HFFc6 (cell line): Measurements from ENCODE around the gene RPS17. TPM values are rescaled to one million over a fixed set of nuclear protein-coding genes. Genes with fewer than 3 reads are reported as not detected.
A peak's percentile ranks its signal among the peaks of the same experiment; 100 is the strongest.

ENCODE experiments used
- DNase-seq: peaks from one replicate; pipeline ENCODE4 v3.0.0-alpha.2; 2018
- H3K27ac Mint-ChIP-seq: 2 replicates; pipeline ENCODE4 v1.8.0; 2020; ENCODE audit warnings: mild to moderate bottlenecking, mixed read lengths
- H3K27me3 Mint-ChIP-seq: 2 replicates; pipeline ENCODE4 v1.8.0; 2021; ENCODE audit warnings: mild to moderate bottlenecking, moderate library complexity, mixed read lengths; ENCODE audit not compliant: insufficient read depth
- H3K36me3 Mint-ChIP-seq: 2 replicates; pipeline ENCODE4 v1.8.0; 2021; ENCODE audit warnings: low read depth, mixed read lengths
- H3K4me1 Mint-ChIP-seq: 2 replicates; pipeline ENCODE4 v1.8.0; 2020; ENCODE audit warnings: low read depth, mixed read lengths
- H3K4me3 Mint-ChIP-seq: 2 replicates; pipeline ENCODE4 v1.8.0; 2020; ENCODE audit warnings: mild to moderate bottlenecking, moderate library complexity, mixed read lengths
- H3K9me3 Mint-ChIP-seq: 2 replicates; pipeline ENCODE4 v1.8.0; 2020; ENCODE audit warnings: mild to moderate bottlenecking, mixed read lengths
- CTCF ChIP-seq: fragments of 200-600 bp; sonication (generic); IDR thresholded peaks from 2 replicates; pipeline ENCODE4 v1.5.0; 2021; ENCODE audit warnings: antibody characterized with exemption, mild to moderate bottlenecking
- total RNA-seq, 6 experiments: library from RNA; stranded (reverse); fragmentation: NEBNext Ultra II Directional; extraction: Animal tissue kit (Norgen Biotek cat#: 25700); gene quantifications; 2 replicates in 1 of 6; 3 replicates in 5 of 6; pipeline ENCODE4 v1.2.3, GENCODE V29; 2021

The RPS17 gene
- total RNA-seq, 6 experiments from 2014 or later, result 1,467 to 1,843 (median 1,822) TPM

- no peak overlapping the region for H3K27ac Mint-ChIP-seq
- peaks cover 44% of the 10 kb centered on the region for H3K4me1 Mint-ChIP-seq
- no peak for DNase-seq
- no peak overlapping the region for H3K4me3 Mint-ChIP-seq
- TF ChIP-seq CTCF, result no peak
- no peaks in the 10 kb centered on the region for H3K9me3 Mint-ChIP-seq
- no peaks in the 10 kb centered on the region for H3K36me3 Mint-ChIP-seq
- H3K27me3 Mint-ChIP-seq, result no peaks in the 10 kb centered on the region
Measured at GRCh38 chr15:82568986-82569385, 28.7 kb upstream of the RPS17 start.

- TF ChIP-seq CTCF, result no peak
- Mint-ChIP-seq H3K9me3 (no peaks in the 10 kb centered on the region), H3K4me3 (no peak overlapping the region), H3K27me3 (no peaks in the 10 kb centered on the region), H3K4me1 (peaks cover 43% of the 10 kb centered on the region), H3K36me3 (no peaks in the 10 kb centered on the region), H3K27ac (no peak overlapping the region)
- DNase-seq, result no peak
Measured at GRCh38 chr15:82567661-82568060, 27.4 kb upstream of the RPS17 start.

- Mint-ChIP-seq H3K4me1 (peaks cover 33% of the 10 kb centered on the region), H3K4me3 (no peak overlapping the region), H3K9me3 (no peaks in the 10 kb centered on the region), H3K36me3 (no peaks in the 10 kb centered on the region), H3K27ac (peak overlapping the region; percentile 64), H3K27me3 (no peaks in the 10 kb centered on the region)
- peak; percentile 75 for DNase-seq
- no peak for TF ChIP-seq CTCF
Measured at GRCh38 chr15:82566690-82567089, 26.4 kb upstream of the RPS17 start.

GRCh38 chr15:82558502-82558901 is 18.2 kb upstream of the RPS17 start:
- H3K36me3 Mint-ChIP-seq, result no peaks in the 10 kb centered on the region
- H3K27me3 Mint-ChIP-seq, result peaks cover 1% of the 10 kb centered on the region; the same call in 1 of the 2 replicates
- peaks cover 18% of the 10 kb centered on the region for H3K4me1 Mint-ChIP-seq
- TF ChIP-seq CTCF, result no peak
- no peak overlapping the region for H3K4me3 Mint-ChIP-seq
- DNase-seq, result no peak
- H3K9me3 Mint-ChIP-seq, result no peaks in the 10 kb centered on the region
- H3K27ac Mint-ChIP-seq, result no peak overlapping the region

GRCh38 chr15:82556315-82557035 is 16.2 kb upstream of the RPS17 start:
- Mint-ChIP-seq H3K27ac (no peak overlapping the region), H3K4me1 (peaks cover 28% of the 10 kb centered on the region), H3K27me3 (peaks cover 1% of the 10 kb centered on the region), H3K9me3 (no peaks in the 10 kb centered on the region), H3K36me3 (no peaks in the 10 kb centered on the region), H3K4me3 (no peak overlapping the region)
- no peak for TF ChIP-seq CTCF
- DNase-seq, result no peak
